CD8-positive, alpha-beta memory T cell (primary cell): ENCODE results near the gene SETD3. TPM values are rescaled to one million over a fixed set of nuclear protein-coding genes. Genes with fewer than 3 reads are reported as not detected.

Source experiments
- CTCF ChIA-PET: fragments of 350-600 bp; sonication (Branson Sonifier 250); formaldehyde crosslinking; loops from one replicate; lab custom pipeline; 2021; ENCODE audit warnings: antibody characterized with exemption; lab: Charles Lee
- POLR2A ChIA-PET: fragments of 350-600 bp; sonication (Branson Sonifier 250); formaldehyde crosslinking; loops from one replicate; lab custom pipeline; 2021; ENCODE audit warnings: antibody characterized with exemption; lab: Charles Lee
- DNase-seq, 5 donors: peaks; one replicate each; pipeline versions ENCODE4 v3.0.0 to v3.0.0-alpha.2; 2020 to 2022; ENCODE audit warnings: mixed read lengths in 1 of 5
- H3K27ac ChIP-seq: one replicate; pipeline ENCODE4 v1.7.0; 2013; ENCODE audit warnings: low read depth, mild to moderate bottlenecking, low read length, moderate library complexity
- H3K27me3 ChIP-seq: 2 replicates; pipeline ENCODE4 v1.7.0; 2013; ENCODE audit warnings: low read length, mild to moderate bottlenecking; ENCODE audit not compliant: insufficient read depth, poor library complexity, severe bottlenecking
- H3K36me3 ChIP-seq: 2 replicates; pipeline ENCODE4 v1.7.0; 2013; ENCODE audit warnings: mild to moderate bottlenecking, low read length, moderate library complexity; ENCODE audit not compliant: insufficient read depth
- H3K4me1 ChIP-seq: 2 replicates; pipeline ENCODE4 v1.7.0; 2013; ENCODE audit warnings: mild to moderate bottlenecking, low read length, moderate library complexity; ENCODE audit not compliant: insufficient read depth
- H3K4me3 ChIP-seq: 2 replicates; pipeline ENCODE4 v1.7.0; 2013; ENCODE audit warnings: mild to moderate bottlenecking, low read length
- H3K9me3 ChIP-seq: 2 replicates; pipeline ENCODE4 v1.7.0; 2013; ENCODE audit warnings: mild to moderate bottlenecking, low read length
- H3K27ac Mint-ChIP-seq, 8 donors: one replicate each; pipeline ENCODE4 v1.8.0; 2020 to 2021; ENCODE audit warnings: mixed read lengths in 8 of 8, mild to moderate bottlenecking in 6 of 8, inconsistent platforms in 3 of 8, moderate library complexity in 3 of 8
- H3K27me3 Mint-ChIP-seq, 2 donors: one replicate each; pipeline ENCODE4 v1.8.0; 2020 to 2021; ENCODE audit warnings: mixed read lengths in 2 of 2, mild to moderate bottlenecking in 1 of 2, moderate library complexity in 1 of 2
- H3K36me3 Mint-ChIP-seq, 3 donors: one replicate each; pipeline ENCODE4 v1.8.0; 2020 to 2021; ENCODE audit warnings: mixed read lengths in 3 of 3, inconsistent platforms in 1 of 3, mild to moderate bottlenecking in 1 of 3
- H3K4me1 Mint-ChIP-seq, 3 donors: one replicate each; pipeline ENCODE4 v1.8.0; 2020 to 2021; ENCODE audit warnings: mixed read lengths in 3 of 3, inconsistent platforms in 1 of 3, mild to moderate bottlenecking in 1 of 3
- H3K4me3 Mint-ChIP-seq, 7 donors: one replicate each; pipeline ENCODE4 v1.8.0; 2020 to 2021; ENCODE audit warnings: mixed read lengths in 7 of 7, mild to moderate bottlenecking in 6 of 7, moderate library complexity in 4 of 7, inconsistent platforms in 2 of 7
- H3K9me3 Mint-ChIP-seq, 5 donors: one replicate each; pipeline ENCODE4 v1.8.0; 2020 to 2022; ENCODE audit warnings: mixed read lengths in 5 of 5, mild to moderate bottlenecking in 3 of 5, moderate library complexity in 2 of 5, inconsistent platforms in 1 of 5
- polyA plus RNA-seq: library from polyadenylated mRNA; unstranded; fragments of 300-500 nt; fragmentation: Illumina TruSeq; gene quantifications from one replicate; pipeline ENCODE4 v1.2.3, GENCODE V29; 2021
- total RNA-seq, 2 experiments: library from RNA; stranded (reverse); gene quantifications; one replicate each; pipeline ENCODE4 v1.2.3, GENCODE V29; 2021

Gene SETD3
- total and polyA plus RNA-seq, 3 experiments from 2014 or later = 52.1 to 57.9 (median 57.1) TPM

- no peaks in the 10 kb centered on the region for H3K9me3 ChIP-seq
- CTCF ChIA-PET = no interaction called here
- H3K4me1 ChIP-seq = peaks cover 15% of the 10 kb centered on the region
- H3K9me3 Mint-ChIP-seq = peaks cover 0 to 9% (median 3%) of the 10 kb centered on the region in 5 donors
- H3K27me3 ChIP-seq = no peaks in the 10 kb centered on the region
- no peak for DNase-seq
- H3K4me1 Mint-ChIP-seq = peaks cover 34 to 48% (median 40%) of the 10 kb centered on the region in 3 donors
- no peak overlapping the region for H3K4me3 ChIP-seq
- peaks cover 28 to 75% (median 29%) of the 10 kb centered on the region in 3 donors for H3K36me3 Mint-ChIP-seq
- POLR2A ChIA-PET = no interaction called here
- no peak overlapping the region for H3K4me3 Mint-ChIP-seq
- no peak overlapping the region for H3K27ac ChIP-seq
- H3K27ac Mint-ChIP-seq = peak overlapping the region in 1 of 8 donors; percentile 5
- no peaks in the 10 kb centered on the region for H3K27me3 Mint-ChIP-seq
- peaks cover 9% of the 10 kb centered on the region for H3K36me3 ChIP-seq
Measured at GRCh38 chr14:99431986-99432385, 48.7 kb downstream of the SETD3 start.

GRCh38 chr14:99430491-99430890 lies 50.2 kb downstream of the SETD3 start:
- Histone ChIP-seq H3K36me3 (peaks cover 9% of the 10 kb centered on the region), H3K9me3 (no peaks in the 10 kb centered on the region), H3K27me3 (no peaks in the 10 kb centered on the region), H3K4me1 (no peaks in the 10 kb centered on the region), H3K27ac (no peak overlapping the region), H3K4me3 (no peak overlapping the region)
- Mint-ChIP-seq H3K4me1 (peaks cover 24 to 34% (median 30%) of the 10 kb centered on the region in 3 donors), H3K27ac (peak overlapping the region in 7 of 8 donors; percentile 17 to 86 (median 38)), H3K36me3 (peaks cover 25 to 77% (median 25%) of the 10 kb centered on the region in 3 donors), H3K27me3 (no peaks in the 10 kb centered on the region), H3K4me3 (no peak overlapping the region), H3K9me3 (peaks cover 0 to 9% (median 3%) of the 10 kb centered on the region in 5 donors)
- CTCF ChIA-PET = interaction anchor here (0.7 kb wide), 1 partner anchor 15 kb away, joined by 3 read pairs; no protein-coding TSS in a partner anchor
- DNase-seq = peak in 2 of 5 donors; percentile 7 to 16
- POLR2A ChIA-PET = no interaction called here

GRCh38 chr14:99427632-99428300 lies 52.9 kb downstream of the SETD3 start:
- Histone ChIP-seq H3K27ac (no peak overlapping the region), H3K4me1 (no peaks in the 10 kb centered on the region), H3K27me3 (no peaks in the 10 kb centered on the region), H3K4me3 (no peak overlapping the region), H3K36me3 (peaks cover 9% of the 10 kb centered on the region), H3K9me3 (no peaks in the 10 kb centered on the region)
- H3K4me3 Mint-ChIP-seq = no peak overlapping the region
- H3K4me1 Mint-ChIP-seq = peaks cover 19 to 30% (median 27%) of the 10 kb centered on the region in 3 donors
- peaks cover 0 to 9% (median 3%) of the 10 kb centered on the region in 5 donors for H3K9me3 Mint-ChIP-seq
- H3K27ac Mint-ChIP-seq = peak overlapping the region in 3 of 8 donors; percentile 22 to 84 (median 50)
- H3K36me3 Mint-ChIP-seq = peaks cover 20 to 81% (median 22%) of the 10 kb centered on the region in 3 donors
- POLR2A ChIA-PET = no interaction called here
- no peak for DNase-seq
- no peaks in the 10 kb centered on the region for H3K27me3 Mint-ChIP-seq
- CTCF ChIA-PET = interaction anchor here (1.4 to 4.3 kb wide), 2 partner anchors 11 to 35 kb away, joined by 3 to 19 read pairs; no protein-coding TSS in a partner anchor

- no peak for DNase-seq
- Histone ChIP-seq H3K9me3 (no peaks in the 10 kb centered on the region), H3K4me3 (no peak overlapping the region), H3K27ac (no peak overlapping the region), H3K36me3 (peaks cover 9% of the 10 kb centered on the region), H3K4me1 (no peaks in the 10 kb centered on the region), H3K27me3 (no peaks in the 10 kb centered on the region)
- Mint-ChIP-seq H3K4me3 (no peak overlapping the region), H3K27me3 (no peaks in the 10 kb centered on the region), H3K4me1 (peaks cover 21 to 30% (median 30%) of the 10 kb centered on the region in 3 donors), H3K27ac (no peak overlapping the region), H3K36me3 (peaks cover 18 to 74% (median 21%) of the 10 kb centered on the region in 3 donors), H3K9me3 (peaks cover 0 to 9% (median 3%) of the 10 kb centered on the region in 5 donors)
- POLR2A ChIA-PET = no interaction called here
- CTCF ChIA-PET = interaction anchor here (0.5 to 4.3 kb wide), 3 partner anchors 11 to 456 kb away, joined by 3 to 19 read pairs (median 3); no protein-coding TSS in a partner anchor
Measured at GRCh38 chr14:99426813-99427346, 53.8 kb downstream of the SETD3 start.

GRCh38 chr14:99426265-99426664 lies 54.4 kb downstream of the SETD3 start:
- no peaks in the 10 kb centered on the region for H3K27me3 ChIP-seq
- H3K36me3 Mint-ChIP-seq = peaks cover 18 to 70% (median 21%) of the 10 kb centered on the region in 3 donors
- peaks cover 21 to 32% (median 30%) of the 10 kb centered on the region in 3 donors for H3K4me1 Mint-ChIP-seq
- H3K9me3 Mint-ChIP-seq = peaks cover 0 to 9% (median 3%) of the 10 kb centered on the region in 5 donors
- peak overlapping the region in 2 of 8 donors; percentile 57 to 78 for H3K27ac Mint-ChIP-seq
- H3K36me3 ChIP-seq = peaks cover 9% of the 10 kb centered on the region
- H3K9me3 ChIP-seq = no peaks in the 10 kb centered on the region
- H3K4me3 ChIP-seq = no peak overlapping the region
- POLR2A ChIA-PET = no interaction called here
- H3K27me3 Mint-ChIP-seq = no peaks in the 10 kb centered on the region
- H3K4me1 ChIP-seq = no peaks in the 10 kb centered on the region
- no peak overlapping the region for H3K27ac ChIP-seq
- CTCF ChIA-PET = interaction anchor here (0.5 to 4.3 kb wide), 2 partner anchors 10 to 456 kb away, joined by 3 to 19 read pairs; no protein-coding TSS in a partner anchor
- no peak for DNase-seq
- no peak overlapping the region for H3K4me3 Mint-ChIP-seq

- ChIA-PET POLR2A (no interaction called here), CTCF (interaction anchor here (4.3 kb wide), 1 partner anchor 9 kb away, joined by 19 read pairs; no protein-coding TSS in a partner anchor)
- Histone ChIP-seq H3K4me1 (no peaks in the 10 kb centered on the region), H3K36me3 (peaks cover 9% of the 10 kb centered on the region), H3K27ac (no peak overlapping the region), H3K4me3 (no peak overlapping the region), H3K9me3 (no peaks in the 10 kb centered on the region), H3K27me3 (no peaks in the 10 kb centered on the region)
- Mint-ChIP-seq H3K36me3 (peaks cover 16 to 64% (median 21%) of the 10 kb centered on the region in 3 donors), H3K4me3 (no peak overlapping the region), H3K27me3 (no peaks in the 10 kb centered on the region), H3K9me3 (peaks cover 0 to 9% (median 3%) of the 10 kb centered on the region in 5 donors), H3K4me1 (peaks cover 11 to 26% (median 24%) of the 10 kb centered on the region in 3 donors), H3K27ac (no peak overlapping the region)
- no peak for DNase-seq
Measured at GRCh38 chr14:99425272-99425681, 55.4 kb downstream of the SETD3 start.

GRCh38 chr14:99424306-99424877 lies 56.3 kb downstream of the SETD3 start:
- peak overlapping the region in 1 of 7 donors; percentile 69 for H3K4me3 Mint-ChIP-seq
- POLR2A ChIA-PET = no interaction called here
- peaks cover 9% of the 10 kb centered on the region for H3K36me3 ChIP-seq
- no peaks in the 10 kb centered on the region for H3K27me3 Mint-ChIP-seq
- DNase-seq = no peak
- H3K27ac ChIP-seq = no peak overlapping the region
- no peaks in the 10 kb centered on the region for H3K4me1 ChIP-seq
- no peak overlapping the region for H3K4me3 ChIP-seq
- H3K9me3 ChIP-seq = no peaks in the 10 kb centered on the region
- peaks cover 0 to 9% (median 3%) of the 10 kb centered on the region in 5 donors for H3K9me3 Mint-ChIP-seq
- H3K27ac Mint-ChIP-seq = peak overlapping the region in 6 of 8 donors; percentile 1 to 87 (median 37)
- CTCF ChIA-PET = interaction anchor here (0.9 kb wide), 1 partner anchor 8 kb away, joined by 3 read pairs; no protein-coding TSS in a partner anchor
- no peaks in the 10 kb centered on the region for H3K27me3 ChIP-seq
- peaks cover 17 to 61% (median 21%) of the 10 kb centered on the region in 3 donors for H3K36me3 Mint-ChIP-seq
- peaks cover 10 to 24% (median 24%) of the 10 kb centered on the region in 3 donors for H3K4me1 Mint-ChIP-seq
